HG02571 (cell line): ENCODE results near the gene TAOK2.
"Not testable (repeated sequence)": the region's sequence is repeated elsewhere in the genome, so short reads cannot be mapped to it uniquely, and the experiment has no call there.

ENCODE experiments used
- ATAC-seq: cut with Tn5 transposase; IDR thresholded peaks from one replicate; pipeline ENCODE4 v1.9.1; 2021; ENCODE audit warnings: mild to moderate bottlenecking, moderate library complexity; ENCODE audit not compliant: unreplicated experiment

Gene TAOK2

GRCh38 chr16:30018731-30019158 lies 45.1 kb downstream of the TAOK2 start:
- no peak for ATAC-seq

GRCh38 chr16:30022887-30023286 lies 49.2 kb downstream of the TAOK2 start, which contains the start of gene C16orf92:
Gene C16orf92, plus strand, starts transcription at chr16:30023198. Its CDS starts 143 bp downstream, at chr16:30023341.
- ATAC-seq: no peak

DNA sequence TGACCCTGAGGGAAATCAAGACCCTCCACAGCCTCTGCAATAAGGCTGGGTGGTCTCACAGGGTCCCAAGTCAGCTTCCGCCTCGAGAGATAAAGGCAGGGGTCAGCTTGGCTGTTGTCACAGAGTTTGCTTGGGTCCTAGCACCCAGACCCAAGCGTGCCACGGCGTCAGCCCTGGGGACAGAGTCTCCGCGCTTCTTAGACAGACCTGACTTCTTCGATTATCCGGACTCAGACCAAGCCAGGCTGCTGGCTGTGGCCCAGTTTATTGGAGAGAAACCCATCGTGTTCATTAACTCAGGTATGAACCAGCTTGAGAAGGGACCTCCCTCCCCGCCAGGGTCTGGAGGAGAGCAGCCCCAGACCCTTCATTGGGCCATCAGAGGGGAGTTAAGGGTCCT lies 49.9 kb downstream of the TAOK2 start:
- no peak for ATAC-seq

GRCh38 chr16:30024451-30024850 lies 50.8 kb downstream of the TAOK2 start:
- ATAC-seq: no peak

DNA sequence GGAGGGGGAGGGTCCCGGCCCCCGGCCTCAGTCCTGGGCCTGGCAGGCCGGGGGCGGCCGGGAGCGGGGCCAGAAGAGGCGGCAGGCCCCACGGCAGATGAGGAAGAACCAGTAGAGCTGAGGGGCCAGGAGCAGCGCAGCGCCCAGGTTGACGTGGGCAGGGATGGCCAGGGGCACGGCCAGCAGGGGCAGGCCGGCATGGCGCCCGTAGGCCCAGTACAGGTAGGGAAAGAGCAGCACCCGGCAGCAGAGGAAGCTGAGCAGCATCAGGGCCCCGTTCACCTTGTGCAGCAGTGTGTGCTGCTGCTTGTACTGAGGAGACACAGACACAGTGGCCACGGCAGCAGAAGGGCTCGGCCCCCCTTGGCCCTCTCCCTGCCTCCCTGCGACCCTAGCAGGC lies 51.5 kb downstream of the TAOK2 start:
- no peak for ATAC-seq

DNA sequence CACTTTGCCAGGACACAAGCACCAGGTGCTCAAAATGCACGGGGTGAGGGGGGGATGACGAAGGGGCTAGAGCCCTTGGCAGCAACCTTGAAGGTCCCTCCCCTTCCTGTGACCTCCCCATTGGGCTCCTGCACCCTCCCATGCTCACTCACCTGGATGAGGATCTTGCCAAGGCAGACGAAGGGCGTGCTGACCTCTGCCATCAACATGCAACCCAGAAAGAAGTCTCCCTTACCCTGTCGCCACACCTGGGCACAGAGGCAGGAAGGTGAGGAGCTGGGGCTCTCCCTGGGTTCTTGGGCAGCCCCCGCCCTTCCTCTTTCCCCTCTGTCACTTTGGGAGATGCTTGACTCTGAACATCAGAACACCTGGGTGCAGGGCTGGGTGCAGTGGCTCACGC lies 51.9 kb downstream of the TAOK2 start:
- ATAC-seq: no peak

DNA sequence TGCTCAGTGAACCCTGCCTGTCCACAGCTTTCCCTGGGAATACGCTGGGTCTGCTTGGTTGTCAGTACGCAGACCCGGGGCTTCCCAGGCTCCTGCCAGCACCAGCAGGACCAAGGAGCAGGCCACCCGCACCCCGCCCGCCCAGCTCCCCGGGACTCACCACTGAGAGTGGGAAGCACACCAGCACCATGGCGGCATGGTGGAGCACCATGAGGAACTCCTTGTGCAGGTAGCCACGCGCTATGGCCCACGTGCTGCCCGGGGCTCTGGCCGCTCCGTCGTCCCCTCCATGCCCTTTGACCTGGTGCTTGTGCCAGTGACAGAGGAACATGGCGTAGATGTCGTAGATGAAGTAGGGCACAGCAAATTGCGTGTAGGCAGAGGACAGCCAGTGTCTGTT lies 52.8 kb downstream of the TAOK2 start:
- no peak for ATAC-seq

- no peak for ATAC-seq
Observed at GRCh38 chr16:30027588-30028437, 54.1 kb downstream of the TAOK2 start.

DNA sequence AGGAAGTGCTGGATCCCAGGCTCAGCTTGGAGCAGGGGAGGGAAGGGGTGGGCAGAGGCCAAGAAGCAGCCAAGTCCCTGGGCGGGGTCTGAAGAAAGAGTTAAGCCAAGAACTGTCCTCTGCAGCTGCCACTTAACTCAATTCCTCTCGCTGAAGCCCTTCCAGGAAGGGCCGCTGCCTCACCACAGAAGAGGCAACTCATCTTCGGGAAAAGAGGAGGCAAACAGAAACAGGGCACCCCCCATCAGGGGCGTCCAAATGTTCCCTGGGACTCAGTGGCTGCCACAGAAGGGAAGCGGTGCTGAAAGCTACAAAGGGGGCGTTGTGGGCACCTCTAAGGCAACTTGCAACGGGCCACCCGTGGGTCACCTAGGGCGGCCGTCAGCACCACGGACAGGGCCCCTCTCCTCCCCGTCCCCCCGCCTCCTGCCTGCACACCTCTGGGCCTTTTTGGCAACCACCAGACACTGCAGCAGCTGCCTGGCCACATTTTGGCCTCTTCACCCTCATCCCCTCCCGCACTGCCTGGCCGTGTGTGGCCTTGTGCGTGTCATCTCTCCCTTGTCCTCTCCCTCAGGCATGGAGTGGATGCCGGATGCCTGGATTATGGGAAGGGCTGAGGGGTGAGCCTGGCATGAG lies 54.9 kb downstream of the TAOK2 start:
- ATAC-seq: no peak

- no peak for ATAC-seq
Observed at GRCh38 chr16:30030011-30030685, 56.5 kb downstream of the TAOK2 start.

GRCh38 chr16:30030841-30031413 lies 57.3 kb downstream of the TAOK2 start, which contains the start of gene TLCD3B:
Gene TLCD3B, minus strand, starts transcription at chr16:30031271. Its CDS starts 744 bp downstream, at chr16:30030527.
- ATAC-seq: no peak

DNA sequence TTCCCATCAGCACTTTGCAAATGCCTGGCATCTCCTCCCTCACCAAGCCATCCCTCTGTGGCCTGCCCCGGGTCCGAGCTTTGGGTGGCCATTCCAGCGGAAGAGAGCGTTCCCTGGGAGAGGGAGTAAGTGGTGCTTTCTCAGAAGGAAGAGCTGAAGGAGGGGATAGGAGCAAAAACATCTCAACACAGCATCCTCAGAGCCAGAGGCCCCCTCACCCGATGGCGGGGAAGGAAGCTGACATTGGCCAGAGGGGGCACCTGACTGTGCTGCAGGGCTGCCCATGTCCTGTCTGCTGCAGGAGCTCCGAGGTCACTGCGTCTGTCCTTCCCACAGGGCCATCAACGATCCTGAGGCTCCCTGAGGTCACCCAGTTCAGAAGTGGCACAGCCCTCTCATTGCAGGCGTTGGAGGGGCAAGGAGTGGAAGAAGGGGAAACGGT lies 57.8 kb downstream of the TAOK2 start:
- ATAC-seq: no peak

- no peak for ATAC-seq
Observed at GRCh38 chr16:30032083-30032819, 58.6 kb downstream of the TAOK2 start.

DNA sequence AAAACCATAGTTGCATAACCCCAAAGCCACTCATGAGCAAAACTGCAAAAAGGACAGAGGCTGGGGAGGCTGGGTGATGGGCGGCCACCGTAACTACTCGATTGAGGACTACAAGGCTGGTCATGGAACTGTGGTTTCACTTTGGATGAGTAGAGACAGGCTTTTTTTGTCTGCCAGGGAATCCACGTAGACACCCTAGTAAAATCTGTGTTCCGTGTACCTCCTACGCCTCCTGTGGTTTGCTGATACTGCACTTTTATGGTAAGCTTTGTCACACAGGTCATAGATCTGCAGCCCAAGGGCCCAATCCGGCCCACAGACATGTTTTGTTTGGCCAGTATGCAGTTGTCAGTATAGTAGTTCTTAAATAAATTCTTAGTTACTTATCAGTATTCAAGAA lies 59.6 kb downstream of the TAOK2 start:
- ATAC-seq: no peak

GRCh38 chr16:30040221-30040620 lies 66.6 kb downstream of the TAOK2 start:
- ATAC-seq: no peak

DNA sequence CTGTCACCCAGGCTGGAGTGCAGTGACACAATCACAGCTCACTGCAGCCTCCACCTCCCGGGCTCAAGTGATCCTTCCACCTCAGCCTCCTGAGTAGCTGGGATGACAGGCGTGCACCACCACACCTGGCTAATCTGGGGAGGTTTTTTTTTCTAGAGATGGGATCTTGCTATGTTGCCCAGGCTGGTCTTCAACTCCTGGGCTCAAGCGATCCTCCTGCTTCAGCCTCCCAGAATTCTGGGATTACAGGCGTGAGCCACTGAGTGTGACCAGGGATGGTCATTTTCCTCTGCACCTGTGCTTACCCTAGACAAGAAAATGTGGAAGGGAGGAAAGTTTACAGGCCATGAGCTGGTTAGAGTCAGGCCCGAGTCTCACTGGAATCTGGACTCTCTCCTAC lies 67.0 kb downstream of the TAOK2 start:
- ATAC-seq: not testable (repeated sequence)

GRCh38 chr16:30041841-30042240 lies 68.2 kb downstream of the TAOK2 start:
- ATAC-seq: no peak
